Osteoblast (primary cell): Measurements from ENCODE around the gene CCDC146. TPM values are rescaled to one million over a fixed set of nuclear protein-coding genes. Genes with fewer than 3 reads are reported as not detected.

ENCODE experiments used
- DNase-seq: peaks from one replicate; pipeline ENCODE4 v3.0.0; 2011; ENCODE audit warnings: low spot score, mixed read lengths; ENCODE audit not compliant: insufficient read length; ENCODE audit errors: missing footprints
- H2AFZ ChIP-seq: 2 replicates; pipeline ENCODE4 v1.6.0; 2011; ENCODE audit warnings: mild to moderate bottlenecking, low read length
- H3K27ac ChIP-seq: 2 replicates; pipeline ENCODE4 v1.5.1; 2011; ENCODE audit warnings: mild to moderate bottlenecking, low read depth, low read length, moderate library complexity
- H3K27me3 ChIP-seq: 2 replicates; pipeline ENCODE4 v1.6.0; 2012; ENCODE audit warnings: mild to moderate bottlenecking, control low read depth, inconsistent platforms, low read length, moderate library complexity; ENCODE audit not compliant: insufficient read depth
- H3K36me3 ChIP-seq: 2 replicates; pipeline ENCODE4 v1.5.1; 2011; ENCODE audit warnings: mild to moderate bottlenecking, low read length, control low read depth, moderate library complexity; ENCODE audit not compliant: insufficient read depth
- H3K4me1 ChIP-seq: 2 replicates; pipeline ENCODE4 v1.5.1; 2011; ENCODE audit warnings: mild to moderate bottlenecking, low read length, control low read depth, moderate library complexity; ENCODE audit not compliant: insufficient read depth
- H3K4me2 ChIP-seq: 2 replicates; pipeline ENCODE4 v1.6.0; 2011; ENCODE audit warnings: mild to moderate bottlenecking, low read length; ENCODE audit not compliant: insufficient read depth
- H3K4me3 ChIP-seq: fragments of 200-600 bp; sonication (generic); 3 replicates; pipeline ENCODE4 v1.5.1; 2012; ENCODE audit warnings: mild to moderate bottlenecking, low read length, inconsistent platforms; ENCODE audit not compliant: insufficient read depth
- H3K79me2 ChIP-seq: 2 replicates; pipeline ENCODE4 v1.6.0; 2012; ENCODE audit warnings: mild to moderate bottlenecking, low read length, control low read depth, inconsistent platforms; ENCODE audit not compliant: insufficient read depth
- H3K9me3 ChIP-seq: 2 replicates; pipeline ENCODE4 v1.5.1; 2011; ENCODE audit warnings: low read depth, low read length, control low read depth
- H4K20me1 ChIP-seq: 2 replicates; pipeline ENCODE4 v1.6.0; 2012; ENCODE audit warnings: mild to moderate bottlenecking, low read length, control low read depth; ENCODE audit not compliant: insufficient read depth
- CTCF ChIP-seq: IDR thresholded peaks from 2 replicates; pipeline ENCODE4 v1.5.1; 2011; ENCODE audit warnings: mild to moderate bottlenecking, low read depth, low read length, moderate library complexity; ENCODE audit errors: extremely low read depth
- total RNA-seq: library from RNA; depleted of rRNA; stranded (reverse); fragments of >200 nt; gene quantifications from 2 replicates; pipeline ENCODE4 v1.2.3, GENCODE V29; 2012

CCDC146 gene
- total RNA-seq, 1 donor: 5.1 TPM

GRCh38 chr7:77242068-77242467 lies 119.7 kb downstream of the CCDC146 start:
- Histone ChIP-seq H3K4me1 (peaks cover 16% of the 10 kb centered on the region), H3K79me2 (no peaks in the 10 kb centered on the region), H3K27me3 (no peaks in the 10 kb centered on the region), H3K9me3 (no peaks in the 10 kb centered on the region), H3K27ac (no peak overlapping the region), H2AFZ (no peak overlapping the region), H3K4me3 (no peak overlapping the region), H3K36me3 (no peaks in the 10 kb centered on the region), H4K20me1 (no peaks in the 10 kb centered on the region), H3K4me2 (no peak overlapping the region)
- TF ChIP-seq CTCF: no peak
- DNase-seq: no peak

GRCh38 chr7:77242554-77242953 lies 120.1 kb downstream of the CCDC146 start:
- no peak for DNase-seq
- no peak overlapping the region for H3K4me3 ChIP-seq
- no peaks in the 10 kb centered on the region for H3K9me3 ChIP-seq

GRCh38 chr7:77244222-77244934 lies 122.0 kb downstream of the CCDC146 start:
- H4K20me1 ChIP-seq: no peaks in the 10 kb centered on the region
- no peak overlapping the region for H3K27ac ChIP-seq
- H2AFZ ChIP-seq: no peak overlapping the region
- H3K4me3 ChIP-seq: no peak overlapping the region
- H3K36me3 ChIP-seq: no peaks in the 10 kb centered on the region
- H3K4me1 ChIP-seq: peaks cover 8% of the 10 kb centered on the region
- TF ChIP-seq CTCF: no peak
- no peaks in the 10 kb centered on the region for H3K27me3 ChIP-seq
- no peak for DNase-seq
- H3K4me2 ChIP-seq: no peak overlapping the region
- no peaks in the 10 kb centered on the region for H3K9me3 ChIP-seq
- no peaks in the 10 kb centered on the region for H3K79me2 ChIP-seq

More at GRCh38 chr7:77242554-77242953, 120.1 kb downstream of the CCDC146 start:
- Histone ChIP-seq H3K27me3 (no peaks in the 10 kb centered on the region), H2AFZ (no peak overlapping the region), H3K4me2 (no peak overlapping the region), H3K36me3 (no peaks in the 10 kb centered on the region), H3K79me2 (no peaks in the 10 kb centered on the region), H4K20me1 (no peaks in the 10 kb centered on the region), H3K4me1 (peaks cover 15% of the 10 kb centered on the region), H3K27ac (no peak overlapping the region)
- no peak for TF ChIP-seq CTCF

- no peak overlapping the region for H3K27ac ChIP-seq
- TF ChIP-seq CTCF: no peak
- DNase-seq: no peak
- H3K27me3 ChIP-seq: no peaks in the 10 kb centered on the region
- H3K4me1 ChIP-seq: peaks cover 8% of the 10 kb centered on the region
- H4K20me1 ChIP-seq: no peaks in the 10 kb centered on the region
- H2AFZ ChIP-seq: peak overlapping the region; percentile 40
- no peaks in the 10 kb centered on the region for H3K36me3 ChIP-seq
- no peak overlapping the region for H3K4me2 ChIP-seq
- H3K9me3 ChIP-seq: no peaks in the 10 kb centered on the region
- no peaks in the 10 kb centered on the region for H3K79me2 ChIP-seq
- no peak overlapping the region for H3K4me3 ChIP-seq
These were observed 122.8 kb downstream of the CCDC146 start for GRCh38 chr7:77245015-77245755.
